Ascending aorta (tissue), 2 donors: ENCODE measurements around the gene MED23. TPM values are rescaled to one million over a fixed set of nuclear protein-coding genes. Genes with fewer than 3 reads are reported as not detected.

Source experiments
- DNase-seq, 2 donors: peaks; one replicate each; pipeline ENCODE4 v3.0.0-alpha.2; 2019; ENCODE audit warnings: low spot score in 2 of 2
- H3K27ac ChIP-seq, 2 donors: fragments of 200-600 bp; sonication (generic); one replicate each; pipeline ENCODE4 v1.5.1; 2016 to 2017; ENCODE audit warnings: mild to moderate bottlenecking in 1 of 2
- H3K27me3 ChIP-seq: fragments of 200-600 bp; sonication (generic); one replicate; pipeline ENCODE4 v1.5.1; 2017
- H3K36me3 ChIP-seq, 2 donors: fragments of 200-600 bp; sonication (generic); one replicate each; pipeline ENCODE4 v1.5.1; 2016
- H3K4me1 ChIP-seq, 2 donors: fragments of 200-600 bp; sonication (generic); one replicate each; pipeline ENCODE4 v1.5.1; 2016 to 2017; ENCODE audit warnings: mild to moderate bottlenecking in 1 of 2
- H3K4me3 ChIP-seq, 2 donors: fragments of 200-600 bp; sonication (generic); one replicate each; pipeline ENCODE4 v1.5.1; 2016 to 2017; ENCODE audit warnings: mild to moderate bottlenecking in 1 of 2
- H3K9me3 ChIP-seq, 2 donors: fragments of 200-600 bp; sonication (generic); one replicate each; pipeline ENCODE4 v1.5.1; 2016
- intact Hi-C: fragments of 100-400 bp; cut with DNase I; formaldehyde crosslinking; loops from one replicate; pipeline ENCODE4 v1.15.1; 2023
- total RNA-seq: library from RNA; depleted of rRNA; stranded (reverse); fragments of >200 nt; gene quantifications from one replicate; pipeline ENCODE4 v1.1.0, GENCODE V29; 2016
- TF ChIP-seq, protein P1 (sequence below), 3 experiments: fragments of 200-600 bp in 2 of 3; fragments of 450-650 bp in 1 of 3; sonication (generic) in 2 of 3; IDR thresholded peaks; one replicate each; pipeline ENCODE4 v1.5.1; 2016 to 2019; ENCODE audit warnings: antibody characterized with exemption in 3 of 3, mild to moderate bottlenecking in 1 of 3, moderate library complexity in 1 of 3

The MED23 gene, protein sequence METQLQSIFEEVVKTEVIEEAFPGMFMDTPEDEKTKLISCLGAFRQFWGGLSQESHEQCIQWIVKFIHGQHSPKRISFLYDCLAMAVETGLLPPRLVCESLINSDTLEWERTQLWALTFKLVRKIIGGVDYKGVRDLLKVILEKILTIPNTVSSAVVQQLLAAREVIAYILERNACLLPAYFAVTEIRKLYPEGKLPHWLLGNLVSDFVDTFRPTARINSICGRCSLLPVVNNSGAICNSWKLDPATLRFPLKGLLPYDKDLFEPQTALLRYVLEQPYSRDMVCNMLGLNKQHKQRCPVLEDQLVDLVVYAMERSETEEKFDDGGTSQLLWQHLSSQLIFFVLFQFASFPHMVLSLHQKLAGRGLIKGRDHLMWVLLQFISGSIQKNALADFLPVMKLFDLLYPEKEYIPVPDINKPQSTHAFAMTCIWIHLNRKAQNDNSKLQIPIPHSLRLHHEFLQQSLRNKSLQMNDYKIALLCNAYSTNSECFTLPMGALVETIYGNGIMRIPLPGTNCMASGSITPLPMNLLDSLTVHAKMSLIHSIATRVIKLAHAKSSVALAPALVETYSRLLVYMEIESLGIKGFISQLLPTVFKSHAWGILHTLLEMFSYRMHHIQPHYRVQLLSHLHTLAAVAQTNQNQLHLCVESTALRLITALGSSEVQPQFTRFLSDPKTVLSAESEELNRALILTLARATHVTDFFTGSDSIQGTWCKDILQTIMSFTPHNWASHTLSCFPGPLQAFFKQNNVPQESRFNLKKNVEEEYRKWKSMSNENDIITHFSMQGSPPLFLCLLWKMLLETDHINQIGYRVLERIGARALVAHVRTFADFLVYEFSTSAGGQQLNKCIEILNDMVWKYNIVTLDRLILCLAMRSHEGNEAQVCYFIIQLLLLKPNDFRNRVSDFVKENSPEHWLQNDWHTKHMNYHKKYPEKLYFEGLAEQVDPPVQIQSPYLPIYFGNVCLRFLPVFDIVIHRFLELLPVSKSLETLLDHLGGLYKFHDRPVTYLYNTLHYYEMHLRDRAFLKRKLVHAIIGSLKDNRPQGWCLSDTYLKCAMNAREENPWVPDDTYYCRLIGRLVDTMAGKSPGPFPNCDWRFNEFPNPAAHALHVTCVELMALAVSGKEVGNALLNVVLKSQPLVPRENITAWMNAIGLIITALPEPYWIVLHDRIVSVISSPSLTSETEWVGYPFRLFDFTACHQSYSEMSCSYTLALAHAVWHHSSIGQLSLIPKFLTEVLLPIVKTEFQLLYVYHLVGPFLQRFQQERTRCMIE (N-terminal part only)
- 20.4 TPM for total RNA-seq

DNA sequence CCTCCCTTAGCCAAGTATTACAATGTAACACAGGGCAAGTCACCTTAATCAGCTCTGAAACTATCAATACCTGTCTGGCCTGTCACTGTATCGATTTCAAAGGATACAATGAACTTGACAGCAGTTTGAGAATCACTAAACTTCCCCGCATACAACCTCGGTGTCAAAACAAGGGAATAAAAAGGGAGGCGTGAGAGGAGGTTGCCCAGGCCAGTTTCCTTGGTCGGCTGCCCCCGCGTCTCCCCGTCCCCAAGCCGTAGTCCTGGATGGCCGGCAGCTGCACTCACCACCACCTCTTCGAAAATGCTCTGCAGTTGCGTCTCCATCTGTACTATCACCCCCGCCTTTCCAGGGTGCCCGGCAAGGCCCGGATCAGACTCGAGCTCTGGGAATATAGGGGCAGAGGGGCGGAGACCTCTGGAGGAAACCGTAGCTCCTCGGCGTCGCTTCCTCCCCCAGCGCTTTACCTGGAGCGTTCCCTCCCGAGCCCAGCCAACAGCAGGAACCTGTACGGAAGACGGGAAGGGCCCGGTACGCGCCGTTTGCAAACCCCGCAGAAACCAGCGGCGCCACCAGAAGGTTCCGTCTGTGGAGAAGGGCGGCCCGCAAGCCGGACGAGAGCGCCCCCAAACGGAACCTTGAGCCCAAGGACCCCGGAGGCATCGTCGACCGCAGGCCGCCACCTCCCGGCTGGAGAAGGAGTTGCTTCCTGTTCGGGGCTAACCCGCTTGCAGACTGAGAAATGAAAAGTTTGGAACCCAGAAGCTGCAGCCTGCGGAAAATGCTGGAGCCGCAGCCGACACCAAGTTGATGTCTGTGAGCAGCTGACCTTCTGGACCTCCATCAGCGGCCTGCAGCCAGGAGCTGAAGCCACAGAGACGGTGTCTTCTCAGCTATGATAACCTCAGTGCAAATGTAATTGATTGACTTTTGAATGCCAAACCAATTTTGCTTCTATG lies at the start of gene MED23:
TSS of gene MED23 (minus strand) at position 519 of the 959 bp plus-strand sequence. CDS start at position 326, 193 bp downstream.
- peak within 1 kb of the TSS; percentile 68 to 72 for H3K27ac ChIP-seq
- TF ChIP-seq, protein P1, sequence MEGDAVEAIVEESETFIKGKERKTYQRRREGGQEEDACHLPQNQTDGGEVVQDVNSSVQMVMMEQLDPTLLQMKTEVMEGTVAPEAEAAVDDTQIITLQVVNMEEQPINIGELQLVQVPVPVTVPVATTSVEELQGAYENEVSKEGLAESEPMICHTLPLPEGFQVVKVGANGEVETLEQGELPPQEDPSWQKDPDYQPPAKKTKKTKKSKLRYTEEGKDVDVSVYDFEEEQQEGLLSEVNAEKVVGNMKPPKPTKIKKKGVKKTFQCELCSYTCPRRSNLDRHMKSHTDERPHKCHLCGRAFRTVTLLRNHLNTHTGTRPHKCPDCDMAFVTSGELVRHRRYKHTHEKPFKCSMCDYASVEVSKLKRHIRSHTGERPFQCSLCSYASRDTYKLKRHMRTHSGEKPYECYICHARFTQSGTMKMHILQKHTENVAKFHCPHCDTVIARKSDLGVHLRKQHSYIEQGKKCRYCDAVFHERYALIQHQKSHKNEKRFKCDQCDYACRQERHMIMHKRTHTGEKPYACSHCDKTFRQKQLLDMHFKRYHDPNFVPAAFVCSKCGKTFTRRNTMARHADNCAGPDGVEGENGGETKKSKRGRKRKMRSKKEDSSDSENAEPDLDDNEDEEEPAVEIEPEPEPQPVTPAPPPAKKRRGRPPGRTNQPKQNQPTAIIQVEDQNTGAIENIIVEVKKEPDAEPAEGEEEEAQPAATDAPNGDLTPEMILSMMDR (IDR thresholded peaks at IDR 0.05): peak; percentile 81 to 99 (median 99)
- peaks cover 9 to 21% of the 10 kb centered on the region in 2 donors for H3K36me3 ChIP-seq
- no peaks in the 10 kb centered on the region for H3K27me3 ChIP-seq
- peak; percentile 67 to 96 for DNase-seq
- H3K4me1 ChIP-seq: peaks cover 0 to 20% of the 10 kb centered on the region in 2 donors
- intact Hi-C loops: loop anchor here (5.0 to 10.0 kb wide), 2 partner anchors 179 to 867 kb away; partner anchors contain the start of gene ENPP1
- H3K4me3 ChIP-seq: peak within 1 kb of the TSS; percentile 86 to 89
- no peaks in the 10 kb centered on the region for H3K9me3 ChIP-seq

DNA sequence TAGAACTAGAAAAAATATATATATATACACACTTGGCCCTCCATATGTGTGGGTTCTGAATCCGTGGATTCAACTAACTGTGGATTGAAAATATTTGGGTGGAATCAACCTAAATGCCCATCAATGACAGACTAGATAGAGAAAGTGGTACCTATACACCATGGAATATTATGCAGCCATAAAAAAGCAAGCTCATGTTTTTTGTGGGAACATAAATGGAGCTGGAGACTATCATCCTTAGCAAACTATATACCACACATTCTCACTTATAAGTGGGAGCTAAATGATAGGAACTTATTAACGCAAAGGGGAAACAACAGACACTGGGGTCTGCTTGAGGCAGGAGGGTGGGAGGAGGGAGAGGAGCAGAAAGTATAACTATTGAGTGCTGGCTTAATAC lies 45.1 kb upstream of the MED23 start:
- Histone ChIP-seq H3K4me3 (no peak overlapping the region), H3K27me3 (no peaks in the 10 kb centered on the region), H3K36me3 (no peaks in the 10 kb centered on the region), H3K27ac (no peak overlapping the region), H3K4me1 (no peaks in the 10 kb centered on the region), H3K9me3 (no peaks in the 10 kb centered on the region)
- no peak for DNase-seq
- intact Hi-C loops: no loop called here
- TF ChIP-seq, protein P1 (IDR thresholded peaks at IDR 0.05): no peak

DNA sequence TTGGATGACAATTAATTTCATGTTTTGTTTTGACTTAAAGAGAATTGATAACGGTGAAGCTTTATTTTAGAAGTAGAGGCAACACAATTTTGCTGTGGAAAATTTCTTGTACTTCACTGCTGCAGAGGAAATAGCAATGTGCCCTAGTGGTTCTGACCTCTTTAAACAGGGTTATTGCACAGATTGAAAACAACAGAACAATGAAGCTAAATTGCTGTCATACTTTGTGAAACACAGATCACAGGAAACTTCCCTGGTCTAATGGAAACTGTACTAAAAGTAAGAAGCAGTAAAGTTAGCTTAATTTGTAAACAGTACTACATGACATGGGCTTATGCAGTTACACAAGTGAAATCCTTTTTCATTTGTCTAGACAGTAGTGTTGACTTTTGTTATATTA lies 41.8 kb upstream of the MED23 start:
- DNase-seq: no peak
- intact Hi-C loops: no loop called here

DNA sequence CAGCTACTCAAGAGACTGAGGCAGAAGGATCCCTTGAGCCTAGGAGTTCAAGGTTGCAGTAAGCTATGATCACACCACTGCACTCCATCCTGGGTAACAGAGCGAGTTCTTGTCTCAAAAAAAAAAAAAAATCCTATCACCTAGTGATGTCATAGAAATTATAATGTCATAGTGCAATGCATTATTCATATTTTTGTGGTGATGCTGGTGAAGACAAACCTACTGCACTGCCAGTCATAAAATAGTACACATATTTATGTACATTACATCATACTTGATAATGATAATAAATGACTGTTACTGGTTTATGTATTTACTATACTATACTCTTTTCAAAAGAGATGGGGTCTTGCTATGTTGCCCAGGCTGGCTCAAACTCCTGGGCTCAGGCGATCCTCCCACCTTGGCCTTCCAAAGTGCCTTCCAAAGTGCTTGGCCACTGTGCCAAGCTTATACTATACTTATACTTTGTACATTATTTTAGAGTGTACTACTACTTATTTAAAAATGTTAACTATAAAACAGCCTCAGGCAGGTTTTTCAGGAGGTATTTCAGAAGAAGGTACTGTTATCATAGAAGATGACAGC lies 35.6 kb upstream of the MED23 start:
- DNase-seq: no peak
- intact Hi-C loops: no loop called here
- Histone ChIP-seq H3K27me3 (no peaks in the 10 kb centered on the region), H3K4me1 (no peaks in the 10 kb centered on the region), H3K9me3 (no peaks in the 10 kb centered on the region), H3K27ac (no peak overlapping the region), H3K36me3 (no peaks in the 10 kb centered on the region), H3K4me3 (no peak overlapping the region)
- TF ChIP-seq, protein P1 (IDR thresholded peaks at IDR 0.05): no peak

More for the DNA sequence above, 41.8 kb upstream of the MED23 start:
- H3K36me3 ChIP-seq: no peaks in the 10 kb centered on the region
- TF ChIP-seq, protein P1 (IDR thresholded peaks at IDR 0.05): no peak
- no peak overlapping the region for H3K4me3 ChIP-seq
- no peaks in the 10 kb centered on the region for H3K4me1 ChIP-seq
- no peaks in the 10 kb centered on the region for H3K27me3 ChIP-seq
- H3K9me3 ChIP-seq: no peaks in the 10 kb centered on the region
- H3K27ac ChIP-seq: no peak overlapping the region
